WTC11 (cell line): Measurements from ENCODE around the gene TAF8.

ENCODE experiments used
- JUN ChIP-seq: sonication (generic); formaldehyde crosslinking; IDR thresholded peaks from 2 replicates; pipeline ENCODE4 v1.8.0; 2023; ENCODE audit warnings: mild to moderate bottlenecking, missing genetic modification reagents
- ZBTB21 ChIP-seq: sonication (generic); formaldehyde crosslinking; IDR thresholded peaks from 2 replicates; pipeline ENCODE4 v1.8.1; 2023; ENCODE audit warnings: mild to moderate bottlenecking, missing genetic modification reagents, borderline replicate concordance
- TF ChIP-seq, protein P1 (sequence below): fragments of 250-450 bp; sonication (Bioruptor Pico); IDR thresholded peaks from 2 replicates; pipeline ENCODE4 v1.9.0; 2021; ENCODE audit warnings: mild to moderate bottlenecking

DNA sequence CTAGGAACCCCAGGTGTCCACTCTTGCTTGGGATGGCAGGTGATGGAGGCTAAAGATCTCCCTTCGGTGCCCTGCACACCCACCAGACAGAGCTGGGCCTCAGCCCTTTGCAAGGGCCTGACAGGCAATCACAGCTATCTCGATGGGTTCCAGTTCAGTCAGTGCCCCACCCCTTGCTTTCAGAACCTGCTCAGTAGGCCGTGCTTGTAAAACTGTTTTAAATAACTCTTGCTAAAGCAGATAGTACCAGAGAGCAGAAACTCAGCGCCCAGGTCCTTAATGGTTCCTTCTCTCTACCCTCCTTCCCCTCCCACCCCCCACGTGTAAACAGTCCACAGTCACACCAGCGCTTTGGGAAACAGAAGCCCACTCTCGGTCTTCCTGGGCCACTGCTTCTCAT lies 52.9 kb downstream of the TAF8 start:
- TF ChIP-seq JUN (CRISPR knock-in tag) = no peak
- no peak for TF ChIP-seq ZBTB21
- TF ChIP-seq, protein P1, sequence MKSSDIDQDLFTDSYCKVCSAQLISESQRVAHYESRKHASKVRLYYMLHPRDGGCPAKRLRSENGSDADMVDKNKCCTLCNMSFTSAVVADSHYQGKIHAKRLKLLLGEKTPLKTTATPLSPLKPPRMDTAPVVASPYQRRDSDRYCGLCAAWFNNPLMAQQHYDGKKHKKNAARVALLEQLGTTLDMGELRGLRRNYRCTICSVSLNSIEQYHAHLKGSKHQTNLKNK (CRISPR knock-in tag) = no peak
